ENCODE results near the gene SLC17A2. TPM values are rescaled to one million over a fixed set of nuclear protein-coding genes. Genes with fewer than 3 reads are reported as not detected.
A peak's percentile ranks its signal among the peaks of the same experiment; 100 is the strongest.

SLC17A2 gene
- total and polyA plus RNA-seq, 7 experiments from 2014 or later: 0.15 TPM; not detected in 6

GRCh38 chr6:25962149-25963127 lies 31.9 kb upstream of the SLC17A2 start, which contains the start of gene TRIM38:
Gene TRIM38 (plus strand): TSS chr6:25962802. CDS start chr6:25966523, 3,721 bp downstream.
- peak within 1 kb of the TSS; percentile 97 to 100 (median 98) for H3K27ac Mint-ChIP-seq
- ChIA-PET POLR2A (interaction anchor here (0.6 to 4.2 kb wide), 21 partner anchors 8 to 1928 kb away, joined by 3 to 41 read pairs (median 4); a partner anchor contains a TSS), CTCF (interaction anchor here (1.0 to 2.5 kb wide), 5 partner anchors 8 to 175 kb away, joined by 3 to 20 read pairs (median 4); no protein-coding TSS in a partner anchor)
- H3K27ac ChIP-seq (ENCODE audit: low read depth, low read length): peak within 1 kb of the TSS; percentile 97
- H3K4me1 ChIP-seq (ENCODE audit: control insufficient read depth in 2 of 2, insufficient read depth in 2 of 2, low read length in 2 of 2): peaks cover 61 to 75% of the 10 kb centered on the region in 2 donors
- peak within 1 kb of the TSS; percentile 92 to 100 (median 97) for H3K4me3 Mint-ChIP-seq
- peaks cover 61 to 89% (median 84%) of the 10 kb centered on the region in 7 donors for H3K4me1 Mint-ChIP-seq
- peak; percentile 22 to 90 (median 85) for DNase-seq
- peak; percentile 95 for ATAC-seq
- peaks cover 8 to 20% (median 10%) of the 10 kb centered on the region in 3 experiments for H3K36me3 ChIP-seq (ENCODE audit: control insufficient read depth in 2 of 3, insufficient read depth in 3 of 3, low read length in 3 of 3)
- no peaks in the 10 kb centered on the region for H3K27me3 ChIP-seq (ENCODE audit: control insufficient read depth in 2 of 2, insufficient read depth in 2 of 2, low read length in 2 of 2)
- peaks cover 13 to 46% (median 21%) of the 10 kb centered on the region in 5 donors for H3K36me3 Mint-ChIP-seq
- H3K4me3 ChIP-seq (ENCODE audit: low read length): peak within 1 kb of the TSS; percentile 73
- peaks cover 0 to 3% (median 0%) of the 10 kb centered on the region in 3 experiments for H3K9me3 ChIP-seq (ENCODE audit: control insufficient read depth in 2 of 3, low read length in 3 of 3)
- no peaks in the 10 kb centered on the region for H3K27me3 Mint-ChIP-seq
- peaks cover 0 to 11% (median 1%) of the 10 kb centered on the region in 11 donors for H3K9me3 Mint-ChIP-seq
- intact Hi-C loops (cut with micrococcal nuclease): loop anchor here (1.0 to 10.0 kb wide), 15 partner anchors 17 to 1790 kb away; partner anchors contain the start of genes ABT1 (in 1 of the 2), ACOT13 (in 1 of the 2), CARMIL1 (in 1 of the 2) and TDP2 (in 1 of the 2)

GRCh38 chr6:25961619-25962148 lies 31.2 kb upstream of the SLC17A2 start:
- Histone ChIP-seq H3K36me3 (ENCODE audit: control insufficient read depth in 2 of 3, insufficient read depth in 3 of 3, low read length in 3 of 3) (peaks cover 6 to 13% (median 8%) of the 10 kb centered on the region in 3 experiments), H3K4me1 (ENCODE audit: control insufficient read depth in 2 of 2, insufficient read depth in 2 of 2, low read length in 2 of 2) (peaks cover 56 to 68% of the 10 kb centered on the region in 2 donors), H3K27me3 (ENCODE audit: control insufficient read depth in 2 of 2, insufficient read depth in 2 of 2, low read length in 2 of 2) (no peaks in the 10 kb centered on the region), H3K9me3 (ENCODE audit: control insufficient read depth in 2 of 3, low read length in 3 of 3) (peaks cover 0 to 3% (median 0%) of the 10 kb centered on the region in 3 experiments), H3K27ac (ENCODE audit: low read depth, low read length) (peak overlapping the region; percentile 97), H3K4me3 (ENCODE audit: low read length) (peak overlapping the region; percentile 73)
- H3K27me3 Mint-ChIP-seq: no peaks in the 10 kb centered on the region
- ChIA-PET CTCF (interaction anchor here (1.0 to 2.5 kb wide), 5 partner anchors 8 to 174 kb away, joined by 3 to 20 read pairs (median 4); no protein-coding TSS in a partner anchor), POLR2A (interaction anchor here (0.6 to 4.2 kb wide), 19 partner anchors 9 to 1929 kb away, joined by 3 to 41 read pairs (median 3); a partner anchor contains a TSS)
- DNase-seq (no peak), ATAC-seq (no peak)
- intact Hi-C loops (cut with micrococcal nuclease): loop anchor here (1.0 to 10.0 kb wide), 15 partner anchors 16 to 1791 kb away; partner anchors contain the start of genes ABT1 (in 1 of the 2), ACOT13 (in 1 of the 2), CARMIL1 (in 1 of the 2) and TDP2 (in 1 of the 2)
- peaks cover 0 to 11% (median 1%) of the 10 kb centered on the region in 11 donors for H3K9me3 Mint-ChIP-seq
- peaks cover 54 to 81% (median 76%) of the 10 kb centered on the region in 7 donors for H3K4me1 Mint-ChIP-seq
- H3K4me3 Mint-ChIP-seq: peak overlapping the region; percentile 92 to 100 (median 97)
- peaks cover 8 to 40% (median 13%) of the 10 kb centered on the region in 5 donors for H3K36me3 Mint-ChIP-seq
- peak overlapping the region; percentile 97 to 100 (median 98) for H3K27ac Mint-ChIP-seq

- peak overlapping the region in 7 of 9 donors; percentile 97 to 100 (median 98) for H3K27ac Mint-ChIP-seq
- no peaks in the 10 kb centered on the region for H3K27me3 Mint-ChIP-seq
- no peak for ATAC-seq
- Histone ChIP-seq H3K4me3 (ENCODE audit: low read length) (no peak overlapping the region), H3K27me3 (ENCODE audit: control insufficient read depth in 2 of 2, insufficient read depth in 2 of 2, low read length in 2 of 2) (no peaks in the 10 kb centered on the region), H3K4me1 (ENCODE audit: control insufficient read depth in 2 of 2, insufficient read depth in 2 of 2, low read length in 2 of 2) (peaks cover 46 to 58% of the 10 kb centered on the region in 2 donors), H3K36me3 (ENCODE audit: control insufficient read depth in 2 of 3, insufficient read depth in 3 of 3, low read length in 3 of 3) (peaks cover 0 to 6% (median 0%) of the 10 kb centered on the region in 3 experiments), H3K9me3 (ENCODE audit: control insufficient read depth in 2 of 3, low read length in 3 of 3) (peaks cover 0 to 3% (median 0%) of the 10 kb centered on the region in 3 experiments), H3K27ac (ENCODE audit: low read depth, low read length) (peak overlapping the region; percentile 97)
- H3K4me3 Mint-ChIP-seq: peak overlapping the region in 4 of 10 donors; percentile 8 to 96 (median 52)
- ChIA-PET POLR2A (interaction anchor here (0.6 to 4.2 kb wide), 7 partner anchors 9 to 163 kb away, joined by 3 to 41 read pairs (median 4); a partner anchor contains a TSS), CTCF (interaction anchor here (1.5 to 2.5 kb wide), 2 partner anchors 13 to 31 kb away, joined by 5 to 9 read pairs; no protein-coding TSS in a partner anchor)
- peaks cover 4 to 33% (median 9%) of the 10 kb centered on the region in 5 donors for H3K36me3 Mint-ChIP-seq
- peak in 1 of 9 donors; percentile 35 for DNase-seq
- H3K9me3 Mint-ChIP-seq: peaks cover 0 to 11% (median 1%) of the 10 kb centered on the region in 11 donors
- H3K4me1 Mint-ChIP-seq: peaks cover 48 to 72% (median 67%) of the 10 kb centered on the region in 7 donors
- intact Hi-C loops (cut with micrococcal nuclease): loop anchor here (5.0 to 10.0 kb wide), 8 partner anchors 83 to 1417 kb away; partner anchors contain the start of genes ACOT13 (in 1 of the 2), CARMIL1 (in 1 of the 2) and TDP2 (in 1 of the 2)
These were observed 30.2 kb upstream of the SLC17A2 start for GRCh38 chr6:25960734-25961133.

GRCh38 chr6:25959890-25960536 lies 29.5 kb upstream of the SLC17A2 start:
- Histone ChIP-seq H3K4me1 (ENCODE audit: control insufficient read depth in 2 of 2, insufficient read depth in 2 of 2, low read length in 2 of 2) (peaks cover 45 to 51% of the 10 kb centered on the region in 2 donors), H3K36me3 (ENCODE audit: control insufficient read depth in 2 of 3, insufficient read depth in 3 of 3, low read length in 3 of 3) (peaks cover 0 to 5% (median 0%) of the 10 kb centered on the region in 3 experiments), H3K4me3 (ENCODE audit: low read length) (peak overlapping the region; percentile 31), H3K9me3 (ENCODE audit: control insufficient read depth in 2 of 3, low read length in 3 of 3) (peaks cover 0 to 3% (median 0%) of the 10 kb centered on the region in 3 experiments), H3K27ac (ENCODE audit: low read depth, low read length) (peak overlapping the region; percentile 97), H3K27me3 (ENCODE audit: control insufficient read depth in 2 of 2, insufficient read depth in 2 of 2, low read length in 2 of 2) (no peaks in the 10 kb centered on the region)
- Mint-ChIP-seq H3K4me3 (peak overlapping the region in 9 of 10 donors; percentile 6 to 96 (median 52)), H3K36me3 (peaks cover 4 to 32% (median 9%) of the 10 kb centered on the region in 5 donors), H3K9me3 (peaks cover 0 to 11% (median 1%) of the 10 kb centered on the region in 11 donors), H3K27me3 (no peaks in the 10 kb centered on the region), H3K27ac (peak overlapping the region; percentile 38 to 99 (median 97)), H3K4me1 (peaks cover 48 to 64% (median 62%) of the 10 kb centered on the region in 7 donors)
- ChIA-PET POLR2A (interaction anchor here (1.0 to 4.2 kb wide), 6 partner anchors 8 to 274 kb away, joined by 3 to 41 read pairs (median 4); a partner anchor contains a TSS), CTCF (interaction anchor here (2.5 kb wide), 1 partner anchor 32 kb away, joined by 9 read pairs; no protein-coding TSS in a partner anchor)
- DNase-seq: no peak
- no peak for ATAC-seq
- intact Hi-C loops (cut with micrococcal nuclease): loop anchor here (5.0 to 10.0 kb wide), 8 partner anchors 83 to 1417 kb away; partner anchors contain the start of genes ACOT13 (in 1 of the 2), CARMIL1 (in 1 of the 2) and TDP2 (in 1 of the 2)

GRCh38 chr6:25958700-25959162 lies 28.2 kb upstream of the SLC17A2 start:
- Mint-ChIP-seq H3K27me3 (no peaks in the 10 kb centered on the region), H3K27ac (peak overlapping the region; percentile 51 to 99 (median 85)), H3K4me1 (peaks cover 37 to 51% (median 49%) of the 10 kb centered on the region in 7 donors), H3K9me3 (peaks cover 0 to 11% (median 1%) of the 10 kb centered on the region in 11 donors), H3K36me3 (peaks cover 0 to 22% (median 4%) of the 10 kb centered on the region in 5 donors), H3K4me3 (peak overlapping the region; percentile 27 to 96 (median 66))
- H3K4me3 ChIP-seq (ENCODE audit: low read length): peak overlapping the region; percentile 31
- no peaks in the 10 kb centered on the region for H3K27me3 ChIP-seq (ENCODE audit: control insufficient read depth in 2 of 2, insufficient read depth in 2 of 2, low read length in 2 of 2)
- DNase-seq (no peak), ATAC-seq (no peak)
- peak overlapping the region; percentile 97 for H3K27ac ChIP-seq (ENCODE audit: low read depth, low read length)
- peaks cover 36 to 40% of the 10 kb centered on the region in 2 donors for H3K4me1 ChIP-seq (ENCODE audit: control insufficient read depth in 2 of 2, insufficient read depth in 2 of 2, low read length in 2 of 2)
- no peaks in the 10 kb centered on the region for H3K36me3 ChIP-seq (ENCODE audit: control insufficient read depth in 2 of 3, insufficient read depth in 3 of 3, low read length in 3 of 3)
- intact Hi-C loops (cut with micrococcal nuclease): no loop called here
- ChIA-PET CTCF (interaction anchor here (0.5 to 2.5 kb wide), 3 partner anchors 14 to 614 kb away, joined by 4 to 9 read pairs (median 4); no protein-coding TSS in a partner anchor), POLR2A (interaction anchor here (0.6 to 1.3 kb wide), 5 partner anchors 44 to 276 kb away, joined by 3 to 6 read pairs (median 4); a partner anchor contains a TSS)
- peaks cover 0 to 3% (median 0%) of the 10 kb centered on the region in 3 experiments for H3K9me3 ChIP-seq (ENCODE audit: control insufficient read depth in 2 of 3, low read length in 3 of 3)
